Natural killer cell (primary cell): ENCODE results near the gene CSMD2. TPM values are rescaled to one million over a fixed set of nuclear protein-coding genes. Genes with fewer than 3 reads are reported as not detected.

Experiments
- ATAC-seq, 3 donors: fragments of 150-1000 bp in 2 of 3; fragments of 200-7000 bp in 1 of 3; cut with Tn5 transposase; 1 replicate in 1 of 3; 2 replicates in 2 of 3; pipeline ENCODE4 v1.10.0; 2021; ENCODE audit warnings: mild to moderate bottlenecking in 2 of 3, moderate library complexity in 2 of 3
- DNase-seq, 2 donors: peaks; one replicate each; pipeline versions ENCODE4 v3.0.0 to v3.0.0-alpha.2; 2013 to 2021; ENCODE audit warnings: mixed read lengths in 1 of 2
- H3K27ac ChIP-seq: one replicate; pipeline ENCODE4 v1.5.1; 2013; ENCODE audit warnings: mild to moderate bottlenecking, low read length
- H3K27me3 ChIP-seq: one replicate; pipeline ENCODE4 v1.6.1; 2013; ENCODE audit warnings: low read length; ENCODE audit not compliant: control insufficient read depth, insufficient read depth
- H3K36me3 ChIP-seq: one replicate; pipeline ENCODE4 v1.6.1; 2013; ENCODE audit warnings: low read length; ENCODE audit not compliant: control insufficient read depth, insufficient read depth
- H3K4me1 ChIP-seq: one replicate; pipeline ENCODE4 v1.6.1; 2013; ENCODE audit warnings: low read length; ENCODE audit not compliant: control insufficient read depth, insufficient read depth
- H3K4me3 ChIP-seq: one replicate; pipeline ENCODE4 v1.5.1; 2013; ENCODE audit warnings: low read length
- H3K9me3 ChIP-seq: one replicate; pipeline ENCODE4 v1.6.1; 2013; ENCODE audit warnings: low read length; ENCODE audit not compliant: control insufficient read depth, insufficient read depth
- H3K27ac Mint-ChIP-seq, 2 donors: one replicate each; pipeline ENCODE4 v1.8.0; 2022; ENCODE audit warnings: mild to moderate bottlenecking in 2 of 2, mixed read lengths in 2 of 2, moderate library complexity in 1 of 2
- H3K27me3 Mint-ChIP-seq, 2 donors: one replicate each; pipeline ENCODE4 v1.8.0; 2022; ENCODE audit warnings: low read depth in 2 of 2, mixed read lengths in 2 of 2
- H3K36me3 Mint-ChIP-seq: one replicate; pipeline ENCODE4 v1.8.0; 2022; ENCODE audit warnings: mixed read lengths
- H3K4me1 Mint-ChIP-seq, 2 donors: one replicate each; pipeline ENCODE4 v1.8.0; 2022; ENCODE audit warnings: mixed read lengths in 2 of 2
- H3K4me3 Mint-ChIP-seq: one replicate; pipeline ENCODE4 v1.8.0; 2022; ENCODE audit warnings: mild to moderate bottlenecking, moderate library complexity, mixed read lengths
- H3K9me3 Mint-ChIP-seq, 2 donors: one replicate each; pipeline ENCODE4 v1.8.0; 2022; ENCODE audit warnings: mixed read lengths in 2 of 2
- CTCF ChIP-seq: fragments of 200-600 bp; IDR thresholded peaks from one replicate; pipeline ENCODE4 v1.8.0; 2022; ENCODE audit warnings: antibody characterized with exemption
- WGBS: methylation state at CpG from one replicate; pipeline ENCODE4 v1.1.7; 2013; ENCODE audit warnings: missing lambda C conversion rate; ENCODE audit not compliant: insufficient coverage; 5-methylcytosine and 5-hydroxymethylcytosine counted together
- intact Hi-C: fragments of 100-400 bp; cut with micrococcal nuclease; formaldehyde crosslinking; loops from one replicate; pipeline ENCODE4 v1.14.2; 2022
- total RNA-seq, 4 donors: library from RNA; stranded (reverse); fragments of 120-200 nt in 1 of 4; gene quantifications; one replicate each; pipeline versions ENCODE4 v1.2.3 to v1.2.4, GENCODE V29; 2013 to 2022

Gene CSMD2
- total RNA-seq, 3 donors from 2014 or later (not counting 1 experiment from before 2014, with no cell fraction given): not detected

- no peaks in the 10 kb centered on the region for H3K9me3 ChIP-seq
- H3K27me3 Mint-ChIP-seq: peaks cover 13 to 28% of the 10 kb centered on the region in 2 donors
- no peak for ATAC-seq
- intact Hi-C loops: no loop called here
- no peak for TF ChIP-seq CTCF
- H3K27ac ChIP-seq: no peak overlapping the region
- DNase-seq: no peak
- H3K27me3 ChIP-seq: no peaks in the 10 kb centered on the region
- no peaks in the 10 kb centered on the region for H3K36me3 ChIP-seq
- 87% methylated on average over 3 of the region's 3 CpGs for WGBS
- no peak overlapping the region for H3K27ac Mint-ChIP-seq
- H3K4me1 ChIP-seq: no peaks in the 10 kb centered on the region
- H3K4me3 Mint-ChIP-seq: no peak overlapping the region
- no peaks in the 10 kb centered on the region for H3K9me3 Mint-ChIP-seq
- no peak overlapping the region for H3K4me3 ChIP-seq
- no peaks in the 10 kb centered on the region for H3K4me1 Mint-ChIP-seq
- H3K36me3 Mint-ChIP-seq: no peaks in the 10 kb centered on the region
Observed at GRCh38 chr1:33742663-33743062, 422.4 kb downstream of the CSMD2 start.

- intact Hi-C loops: no loop called here
- no peak for TF ChIP-seq CTCF
- DNase-seq (no peak), ATAC-seq (no peak)
- no peaks in the 10 kb centered on the region for H3K27me3 ChIP-seq
- Mint-ChIP-seq H3K27me3 (peaks cover 11 to 33% of the 10 kb centered on the region in 2 donors), H3K36me3 (no peaks in the 10 kb centered on the region), H3K27ac (no peak overlapping the region), H3K4me3 (no peak overlapping the region), H3K9me3 (no peaks in the 10 kb centered on the region), H3K4me1 (no peaks in the 10 kb centered on the region)
- H3K9me3 ChIP-seq: no peaks in the 10 kb centered on the region
- 91% methylated on average over 5 of the region's 5 CpGs for WGBS
- H3K36me3 ChIP-seq: no peaks in the 10 kb centered on the region
- no peak overlapping the region for H3K4me3 ChIP-seq
- no peak overlapping the region for H3K27ac ChIP-seq
- no peaks in the 10 kb centered on the region for H3K4me1 ChIP-seq
Observed at GRCh38 chr1:33741749-33742148, 423.3 kb downstream of the CSMD2 start.

GRCh38 chr1:33740040-33740744 is 424.8 kb downstream of the CSMD2 start:
- ATAC-seq (no peak), DNase-seq (no peak)
- Histone ChIP-seq H3K36me3 (no peaks in the 10 kb centered on the region), H3K4me3 (no peak overlapping the region), H3K27ac (no peak overlapping the region), H3K4me1 (no peaks in the 10 kb centered on the region), H3K27me3 (no peaks in the 10 kb centered on the region), H3K9me3 (no peaks in the 10 kb centered on the region)
- Mint-ChIP-seq H3K4me1 (no peaks in the 10 kb centered on the region), H3K27me3 (peaks cover 6 to 33% of the 10 kb centered on the region in 2 donors), H3K27ac (no peak overlapping the region), H3K4me3 (no peak overlapping the region), H3K9me3 (no peaks in the 10 kb centered on the region), H3K36me3 (no peaks in the 10 kb centered on the region)
- intact Hi-C loops: no loop called here
- TF ChIP-seq CTCF: no peak
- 78% methylated on average over 7 of the region's 8 CpGs for WGBS

GRCh38 chr1:33738976-33739375 is 426.1 kb downstream of the CSMD2 start:
- Histone ChIP-seq H3K27ac (no peak overlapping the region), H3K36me3 (no peaks in the 10 kb centered on the region), H3K4me1 (no peaks in the 10 kb centered on the region), H3K27me3 (no peaks in the 10 kb centered on the region), H3K9me3 (no peaks in the 10 kb centered on the region), H3K4me3 (no peak overlapping the region)
- Mint-ChIP-seq H3K27ac (no peak overlapping the region), H3K27me3 (peaks cover 6 to 33% of the 10 kb centered on the region in 2 donors), H3K4me3 (no peak overlapping the region), H3K9me3 (no peaks in the 10 kb centered on the region), H3K4me1 (no peaks in the 10 kb centered on the region), H3K36me3 (no peaks in the 10 kb centered on the region)
- no peak for TF ChIP-seq CTCF
- no peak for ATAC-seq
- 86% methylated on average over 12 of the region's 12 CpGs for WGBS
- intact Hi-C loops: no loop called here
- no peak for DNase-seq
